ENCODE data around the gene KCNH4. TPM values are rescaled to one million over a fixed set of nuclear protein-coding genes. Genes with fewer than 3 reads are reported as not detected.
"Not testable (repeated sequence)": the region's sequence is repeated elsewhere in the genome, so short reads cannot be mapped to it uniquely, and the experiment has no call there.

KCNH4 gene
- total RNA-seq, 6 experiments from 2014 or later: 0.11 TPM; not detected in 5

DNA sequence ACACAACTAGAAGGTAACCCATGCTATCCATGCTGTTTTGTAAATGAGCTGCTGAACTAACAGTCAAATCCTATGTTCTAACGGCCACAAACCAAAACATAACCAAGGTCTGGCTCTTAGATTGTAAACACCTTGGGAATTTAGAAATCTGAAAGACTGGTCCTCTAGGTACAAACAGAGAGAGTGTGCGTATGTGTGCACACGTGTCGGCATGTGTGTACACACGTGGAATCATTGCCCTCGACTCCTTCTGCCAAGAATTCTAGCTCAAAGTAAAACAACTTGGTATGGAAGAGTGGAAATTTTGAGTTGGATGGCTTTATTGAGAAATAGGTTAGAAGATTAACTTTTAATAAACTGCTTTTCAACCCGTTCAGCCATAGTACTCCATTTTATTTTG, 31.4 kb upstream of the KCNH4 start:
- Histone ChIP-seq H3K36me3 (peaks cover 0 to 58% (median 28%) of the 10 kb centered on the region in 4 donors), H3K9me3 (no peaks in the 10 kb centered on the region), H3K27ac (no peak overlapping the region), H3K4me1 (no peaks in the 10 kb centered on the region), H3K27me3 (no peaks in the 10 kb centered on the region), H3K4me3 (no peak overlapping the region)
- no peak for TF ChIP-seq POLR2A (IDR thresholded peaks at IDR 0.05)
- TF ChIP-seq, protein P1, sequence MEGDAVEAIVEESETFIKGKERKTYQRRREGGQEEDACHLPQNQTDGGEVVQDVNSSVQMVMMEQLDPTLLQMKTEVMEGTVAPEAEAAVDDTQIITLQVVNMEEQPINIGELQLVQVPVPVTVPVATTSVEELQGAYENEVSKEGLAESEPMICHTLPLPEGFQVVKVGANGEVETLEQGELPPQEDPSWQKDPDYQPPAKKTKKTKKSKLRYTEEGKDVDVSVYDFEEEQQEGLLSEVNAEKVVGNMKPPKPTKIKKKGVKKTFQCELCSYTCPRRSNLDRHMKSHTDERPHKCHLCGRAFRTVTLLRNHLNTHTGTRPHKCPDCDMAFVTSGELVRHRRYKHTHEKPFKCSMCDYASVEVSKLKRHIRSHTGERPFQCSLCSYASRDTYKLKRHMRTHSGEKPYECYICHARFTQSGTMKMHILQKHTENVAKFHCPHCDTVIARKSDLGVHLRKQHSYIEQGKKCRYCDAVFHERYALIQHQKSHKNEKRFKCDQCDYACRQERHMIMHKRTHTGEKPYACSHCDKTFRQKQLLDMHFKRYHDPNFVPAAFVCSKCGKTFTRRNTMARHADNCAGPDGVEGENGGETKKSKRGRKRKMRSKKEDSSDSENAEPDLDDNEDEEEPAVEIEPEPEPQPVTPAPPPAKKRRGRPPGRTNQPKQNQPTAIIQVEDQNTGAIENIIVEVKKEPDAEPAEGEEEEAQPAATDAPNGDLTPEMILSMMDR (IDR thresholded peaks at IDR 0.05): no peak
- DNase-seq (no peak), ATAC-seq (peak in 3 of 4 donors; percentile 41 to 69 (median 68))
- WGBS (ENCODE audit: insufficient coverage, low coverage, low lambda C conversion rate, missing lambda C conversion rate): 67% methylated on average over 7 of the region's 7 CpGs
- intact Hi-C loops (cut with DNase I): no loop called here

DNA sequence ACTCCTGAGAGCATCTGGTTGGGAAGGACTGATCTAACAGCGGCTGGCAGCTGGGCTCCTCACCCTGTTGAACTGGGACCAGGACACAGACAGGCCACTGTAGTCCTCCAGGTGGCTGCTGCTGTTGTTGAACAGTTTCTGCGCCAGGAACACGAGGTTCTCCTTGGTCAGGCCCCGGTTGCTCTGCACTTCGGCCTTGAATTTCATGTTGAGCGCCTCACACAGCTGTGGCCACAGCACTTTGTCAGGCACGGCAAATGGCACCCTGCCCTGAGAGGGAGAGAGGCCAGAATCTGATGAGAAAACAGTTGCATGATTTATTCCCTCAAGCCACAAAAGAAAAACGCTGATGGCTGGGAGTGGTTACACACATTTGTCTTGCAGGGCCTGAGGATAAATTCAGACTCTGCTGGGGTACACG, 31.0 kb upstream of the KCNH4 start:
- peaks cover 0 to 58% (median 28%) of the 10 kb centered on the region in 4 donors for H3K36me3 ChIP-seq
- 36% methylated on average over 6 of the region's 9 CpGs for WGBS (ENCODE audit: insufficient coverage, low coverage, low lambda C conversion rate, missing lambda C conversion rate)
- intact Hi-C loops (cut with DNase I); H3K27me3 ChIP-seq; H3K9me3 ChIP-seq; H3K4me1 ChIP-seq; H3K27ac ChIP-seq; H3K4me3 ChIP-seq: not testable (repeated sequence)
- ATAC-seq: peak; percentile 67 to 86 (median 74)
- DNase-seq: peak in 1 of 3 donors; percentile 81

DNA sequence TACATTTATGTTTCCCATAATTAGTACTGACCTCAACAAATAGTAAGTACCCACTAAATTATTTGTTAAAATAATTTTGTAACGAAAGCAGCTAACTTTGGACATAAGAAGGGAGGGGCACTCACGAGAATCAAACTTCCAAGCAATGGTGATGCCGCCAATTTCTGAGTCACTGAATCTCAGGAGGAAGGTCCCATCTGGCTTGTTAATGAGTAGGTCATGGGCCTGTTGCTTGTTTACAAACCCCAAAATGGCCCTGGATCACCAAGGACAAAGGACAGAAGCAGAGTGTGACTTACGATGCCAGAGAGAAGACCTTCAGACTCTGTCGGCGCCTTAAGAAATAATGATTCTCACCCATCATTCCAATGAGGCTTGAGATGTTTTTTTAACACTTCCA, 29.1 kb upstream of the KCNH4 start:
- ATAC-seq: no peak
- intact Hi-C loops (cut with DNase I): no loop called here

DNA sequence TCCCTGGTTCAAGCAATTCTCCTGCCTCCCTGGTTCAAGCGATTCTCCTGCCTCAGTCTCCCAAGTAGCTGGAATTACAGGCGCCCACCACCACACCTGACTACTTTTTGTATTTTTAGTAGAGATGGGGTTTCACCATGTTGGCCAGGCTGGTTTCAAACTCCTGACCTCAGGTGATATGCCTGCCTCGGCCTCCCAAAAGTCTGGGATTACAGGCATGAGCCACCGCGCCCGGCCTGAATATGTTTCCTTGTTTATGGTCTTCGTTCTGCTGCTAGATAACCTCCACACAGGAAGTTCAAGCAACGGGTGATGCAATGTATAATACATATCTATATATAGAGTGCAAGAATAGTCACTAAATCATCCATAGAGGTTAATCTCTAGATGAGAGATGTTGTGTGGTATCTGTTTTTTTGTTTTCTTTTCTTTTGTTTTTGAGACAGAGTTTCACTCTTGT, 25.2 kb upstream of the KCNH4 start:
- H3K4me3 ChIP-seq; H3K27ac ChIP-seq; H3K9me3 ChIP-seq; intact Hi-C loops (cut with DNase I); H3K4me1 ChIP-seq; DNase-seq; H3K27me3 ChIP-seq: not testable (repeated sequence)
- ATAC-seq: peak in 3 of 4 donors; percentile 39 to 44 (median 40)
- H3K36me3 ChIP-seq: peaks cover 0 to 42% (median 23%) of the 10 kb centered on the region in 4 donors
- 51% methylated on average over 8 of the region's 8 CpGs for WGBS (ENCODE audit: insufficient coverage, low coverage, low lambda C conversion rate, missing lambda C conversion rate)

More for the DNA sequence above, 29.1 kb upstream of the KCNH4 start:
- H3K4me3 ChIP-seq: no peak overlapping the region
- 83% methylated on average over 2 of the region's 6 CpGs for WGBS (ENCODE audit: insufficient coverage, low coverage, low lambda C conversion rate, missing lambda C conversion rate)
- H3K27me3 ChIP-seq: no peaks in the 10 kb centered on the region
- no peak for DNase-seq
- no peak overlapping the region for H3K27ac ChIP-seq
- H3K36me3 ChIP-seq: peaks cover 0 to 45% (median 27%) of the 10 kb centered on the region in 4 donors
- no peak for TF ChIP-seq POLR2A (IDR thresholded peaks at IDR 0.05)
- TF ChIP-seq, protein P1 (IDR thresholded peaks at IDR 0.05): no peak
- H3K9me3 ChIP-seq: no peaks in the 10 kb centered on the region
- no peaks in the 10 kb centered on the region for H3K4me1 ChIP-seq

DNA sequence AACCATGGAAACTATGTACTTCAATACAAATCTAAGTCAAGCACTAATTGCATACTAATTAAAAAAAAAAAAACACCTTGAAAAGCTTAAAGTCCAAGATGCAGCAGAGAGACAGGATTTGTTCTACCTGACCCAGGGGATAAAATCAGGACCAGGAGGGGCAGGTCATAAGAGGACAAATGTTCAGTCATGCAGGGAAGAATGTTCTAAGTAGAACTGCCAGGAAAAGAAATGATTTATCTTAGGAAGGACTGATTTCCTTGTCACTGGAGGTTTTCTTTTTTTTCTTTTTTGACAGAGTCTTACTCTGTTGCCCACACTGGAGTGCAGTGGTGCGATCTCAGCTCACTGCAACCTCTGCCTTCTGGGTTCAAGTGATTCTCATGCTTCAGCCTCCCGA, 22.4 kb upstream of the KCNH4 start:
- Histone ChIP-seq H3K9me3 (no peaks in the 10 kb centered on the region), H3K27me3 (no peaks in the 10 kb centered on the region), H3K36me3 (peaks cover 0 to 20% (median 7%) of the 10 kb centered on the region in 4 donors), H3K4me1 (peaks cover 0 to 15% (median 5%) of the 10 kb centered on the region in 4 donors), H3K27ac (no peak overlapping the region), H3K4me3 (no peak overlapping the region)
- ATAC-seq: no peak
- DNase-seq: no peak
- WGBS (ENCODE audit: insufficient coverage, low coverage, low lambda C conversion rate, missing lambda C conversion rate): 82% methylated on average over 2 of the region's 2 CpGs
- TF ChIP-seq, protein P1 (IDR thresholded peaks at IDR 0.05): no peak
- no peak for TF ChIP-seq POLR2A (IDR thresholded peaks at IDR 0.05)
- intact Hi-C loops (cut with DNase I): no loop called here
